Central memory CD8-positive, alpha-beta T cell (primary cell): Measurements from ENCODE around the gene DTL.

ENCODE experiments used
- ATAC-seq: fragments of 150-1000 bp; cut with Tn5 transposase; replicated peaks from 2 replicates; pipeline ENCODE4 v1.10.0; 2022; ENCODE audit warnings: mild to moderate bottlenecking, moderate FRiP score, moderate number of reproducible peaks; ENCODE audit not compliant: poor library complexity, severe bottlenecking; ENCODE audit errors: extremely low read depth
- DNase-seq, 2 donors: peaks; one replicate each; pipeline ENCODE4 v3.0.0; 2021; ENCODE audit warnings: low spot score in 2 of 2
- H3K27ac Mint-ChIP-seq: one replicate; pipeline ENCODE4 v1.8.0; 2022; ENCODE audit warnings: low read depth, mild to moderate bottlenecking, moderate library complexity, mixed read lengths
- H3K27me3 Mint-ChIP-seq: one replicate; pipeline ENCODE4 v1.8.0; 2022; ENCODE audit warnings: mixed read lengths
- H3K36me3 Mint-ChIP-seq: one replicate; pipeline ENCODE4 v1.8.0; 2022; ENCODE audit warnings: mild to moderate bottlenecking, moderate library complexity, mixed read lengths; ENCODE audit not compliant: insufficient read depth
- H3K4me1 Mint-ChIP-seq: one replicate; pipeline ENCODE4 v1.8.0; 2022; ENCODE audit warnings: mixed read lengths
- H3K4me3 Mint-ChIP-seq: one replicate; pipeline ENCODE4 v1.8.0; 2022; ENCODE audit warnings: mild to moderate bottlenecking, moderate library complexity, mixed read lengths
- H3K9me3 Mint-ChIP-seq: one replicate; pipeline ENCODE4 v1.8.0; 2022; ENCODE audit warnings: mixed read lengths

The DTL gene

GRCh38 chr1:212108187-212108586, 72.6 kb downstream of the DTL start:
- no peaks in the 10 kb centered on the region for H3K36me3 Mint-ChIP-seq
- H3K9me3 Mint-ChIP-seq = no peaks in the 10 kb centered on the region
- H3K27me3 Mint-ChIP-seq = no peaks in the 10 kb centered on the region
- no peak overlapping the region for H3K4me3 Mint-ChIP-seq
- H3K4me1 Mint-ChIP-seq = no peaks in the 10 kb centered on the region
- H3K27ac Mint-ChIP-seq = no peak overlapping the region
- DNase-seq (no peak), ATAC-seq (no peak)

GRCh38 chr1:212108981-212109380, 73.4 kb downstream of the DTL start:
- Mint-ChIP-seq H3K9me3 (no peaks in the 10 kb centered on the region), H3K36me3 (no peaks in the 10 kb centered on the region), H3K4me1 (no peaks in the 10 kb centered on the region), H3K27me3 (no peaks in the 10 kb centered on the region), H3K27ac (no peak overlapping the region), H3K4me3 (no peak overlapping the region)
- ATAC-seq = no peak
- DNase-seq = no peak

- no peaks in the 10 kb centered on the region for H3K36me3 Mint-ChIP-seq
- DNase-seq (no peak), ATAC-seq (no peak)
- no peaks in the 10 kb centered on the region for H3K27me3 Mint-ChIP-seq
- H3K9me3 Mint-ChIP-seq = no peaks in the 10 kb centered on the region
- H3K4me3 Mint-ChIP-seq = no peak overlapping the region
- H3K27ac Mint-ChIP-seq = no peak overlapping the region
- H3K4me1 Mint-ChIP-seq = no peaks in the 10 kb centered on the region
These were observed 74.2 kb downstream of the DTL start for GRCh38 chr1:212109728-212110127.

GRCh38 chr1:212110617-212111016, 75.1 kb downstream of the DTL start:
- no peak overlapping the region for H3K4me3 Mint-ChIP-seq

GRCh38 chr1:212111536-212111935, 76.0 kb downstream of the DTL start:
- H3K36me3 Mint-ChIP-seq = no peaks in the 10 kb centered on the region
- no peaks in the 10 kb centered on the region for H3K27me3 Mint-ChIP-seq
- ATAC-seq (no peak), DNase-seq (no peak)
- no peak overlapping the region for H3K27ac Mint-ChIP-seq
- no peaks in the 10 kb centered on the region for H3K9me3 Mint-ChIP-seq
- no peaks in the 10 kb centered on the region for H3K4me1 Mint-ChIP-seq
- H3K4me3 Mint-ChIP-seq = no peak overlapping the region

More at GRCh38 chr1:212110617-212111016, 75.1 kb downstream of the DTL start:
- Mint-ChIP-seq H3K27ac (no peak overlapping the region), H3K36me3 (no peaks in the 10 kb centered on the region), H3K27me3 (no peaks in the 10 kb centered on the region), H3K9me3 (no peaks in the 10 kb centered on the region), H3K4me1 (no peaks in the 10 kb centered on the region)
- no peak for ATAC-seq
- DNase-seq = no peak

- H3K27ac Mint-ChIP-seq = no peak overlapping the region
- H3K27me3 Mint-ChIP-seq = no peaks in the 10 kb centered on the region
- H3K9me3 Mint-ChIP-seq = no peaks in the 10 kb centered on the region
- H3K4me1 Mint-ChIP-seq = peaks cover 5% of the 10 kb centered on the region
- H3K36me3 Mint-ChIP-seq = no peaks in the 10 kb centered on the region
- ATAC-seq (no peak), DNase-seq (no peak)
- H3K4me3 Mint-ChIP-seq = no peak overlapping the region
These were observed 78.2 kb downstream of the DTL start for GRCh38 chr1:212113706-212114105.

- ATAC-seq (no peak), DNase-seq (no peak)
- H3K27ac Mint-ChIP-seq = peak overlapping the region; percentile 74
- no peaks in the 10 kb centered on the region for H3K9me3 Mint-ChIP-seq
- no peaks in the 10 kb centered on the region for H3K27me3 Mint-ChIP-seq
- peaks cover 9% of the 10 kb centered on the region for H3K4me1 Mint-ChIP-seq
- no peak overlapping the region for H3K4me3 Mint-ChIP-seq
- no peaks in the 10 kb centered on the region for H3K36me3 Mint-ChIP-seq
These were observed 82.8 kb downstream of the DTL start for GRCh38 chr1:212118167-212118871.

- H3K9me3 Mint-ChIP-seq = no peaks in the 10 kb centered on the region
- H3K4me1 Mint-ChIP-seq = peaks cover 9% of the 10 kb centered on the region
- no peaks in the 10 kb centered on the region for H3K27me3 Mint-ChIP-seq
- ATAC-seq = no peak
- H3K4me3 Mint-ChIP-seq = no peak overlapping the region
- no peak for DNase-seq
- peak overlapping the region; percentile 74 for H3K27ac Mint-ChIP-seq
- H3K36me3 Mint-ChIP-seq = no peaks in the 10 kb centered on the region
These were observed 83.3 kb downstream of the DTL start for GRCh38 chr1:212118872-212119260.

GRCh38 chr1:212119397-212119837, 83.9 kb downstream of the DTL start:
- ATAC-seq (no peak), DNase-seq (no peak)
- peaks cover 9% of the 10 kb centered on the region for H3K4me1 Mint-ChIP-seq
- H3K27ac Mint-ChIP-seq = no peak overlapping the region
- no peaks in the 10 kb centered on the region for H3K36me3 Mint-ChIP-seq
- H3K9me3 Mint-ChIP-seq = no peaks in the 10 kb centered on the region
- no peak overlapping the region for H3K4me3 Mint-ChIP-seq
- H3K27me3 Mint-ChIP-seq = no peaks in the 10 kb centered on the region

- no peak for DNase-seq
- Mint-ChIP-seq H3K9me3 (no peaks in the 10 kb centered on the region), H3K27ac (no peak overlapping the region), H3K36me3 (no peaks in the 10 kb centered on the region), H3K27me3 (no peaks in the 10 kb centered on the region), H3K4me3 (no peak overlapping the region), H3K4me1 (peaks cover 9% of the 10 kb centered on the region)
- ATAC-seq = no peak
These were observed 84.3 kb downstream of the DTL start for GRCh38 chr1:212119863-212120262.

- Mint-ChIP-seq H3K27ac (no peak overlapping the region), H3K36me3 (no peaks in the 10 kb centered on the region), H3K4me1 (peaks cover 9% of the 10 kb centered on the region), H3K9me3 (no peaks in the 10 kb centered on the region), H3K4me3 (no peak overlapping the region), H3K27me3 (no peaks in the 10 kb centered on the region)
- ATAC-seq (no peak), DNase-seq (no peak)
These were observed 86.2 kb downstream of the DTL start for GRCh38 chr1:212121779-212122178.

- H3K36me3 Mint-ChIP-seq = no peaks in the 10 kb centered on the region
- no peaks in the 10 kb centered on the region for H3K27me3 Mint-ChIP-seq
- no peaks in the 10 kb centered on the region for H3K4me1 Mint-ChIP-seq
- peak overlapping the region; percentile 49 for H3K27ac Mint-ChIP-seq
- no peaks in the 10 kb centered on the region for H3K9me3 Mint-ChIP-seq
- ATAC-seq = no peak
- no peak overlapping the region for H3K4me3 Mint-ChIP-seq
- DNase-seq = no peak
These were observed 89.4 kb downstream of the DTL start for GRCh38 chr1:212124690-212125582.

GRCh38 chr1:212125654-212126053, 90.1 kb downstream of the DTL start:
- DNase-seq (no peak), ATAC-seq (no peak)
- Mint-ChIP-seq H3K4me3 (no peak overlapping the region), H3K4me1 (no peaks in the 10 kb centered on the region), H3K27ac (no peak overlapping the region), H3K9me3 (no peaks in the 10 kb centered on the region), H3K36me3 (no peaks in the 10 kb centered on the region), H3K27me3 (no peaks in the 10 kb centered on the region)
